GM12892 (cell line): ENCODE measurements around the gene ASS1.

Experiments
- POLR2A ChIP-seq: IDR thresholded peaks from 2 replicates; pipeline ENCODE4 v1.6.1; 2011; ENCODE audit warnings: low read depth, low read length, control low read depth
- POLR2AphosphoS5 ChIP-seq: IDR thresholded peaks from 2 replicates; pipeline ENCODE4 v1.6.1; 2011; ENCODE audit warnings: low read depth, low read length, control low read depth
- TAF1 ChIP-seq: IDR thresholded peaks from 2 replicates; pipeline ENCODE4 v1.6.1; 2011; ENCODE audit warnings: low read depth, mild to moderate bottlenecking, control low read depth, low read length, borderline replicate concordance

GRCh38 chr9:130429381-130429780 lies 15.4 kb upstream of the ASS1 start:
- TF ChIP-seq POLR2A (no peak), TAF1 (no peak), POLR2AphosphoS5 (no peak)
